Testis (tissue), 3 donors: Measurements from ENCODE around the gene FKBP1B. TPM values are rescaled to one million over a fixed set of nuclear protein-coding genes. Genes with fewer than 3 reads are reported as not detected.
"Not testable (repeated sequence)": the region's sequence is repeated elsewhere in the genome, so short reads cannot be mapped to it uniquely, and the experiment has no call there.

Experiments
- DNase-seq: peaks from one replicate; pipeline ENCODE4 v3.0.0-alpha.2; 2019
- H3K27ac ChIP-seq, 2 donors: fragments of 200-600 bp; sonication (generic); one replicate each; pipeline ENCODE4 v1.5.1; 2019
- H3K27me3 ChIP-seq: fragments of 200-600 bp; sonication (generic); one replicate; pipeline ENCODE4 v1.5.1; 2019
- H3K36me3 ChIP-seq: fragments of 200-600 bp; sonication (generic); one replicate; pipeline ENCODE4 v1.5.1; 2017; ENCODE audit warnings: low read depth; ENCODE audit errors: missing control alignments
- H3K4me1 ChIP-seq: fragments of 200-600 bp; sonication (generic); one replicate; pipeline ENCODE4 v1.5.1; 2019
- H3K4me3 ChIP-seq, 2 donors: fragments of 200-600 bp; sonication (generic); one replicate each; pipeline ENCODE4 v1.5.1; 2017 to 2019
- H3K9me3 ChIP-seq: fragments of 200-600 bp; sonication (generic); one replicate; pipeline ENCODE4 v1.5.1; 2017
- POLR2A ChIP-seq: fragments of 450-650 bp; IDR thresholded peaks from one replicate; pipeline ENCODE4 v1.6.1; 2017; ENCODE audit warnings: antibody characterized with exemption, mild to moderate bottlenecking, moderate library complexity
- WGBS, 2 donors: methylation state at CpG; one replicate each; pipeline ENCODE4 v1.1.5; 2018; 5-methylcytosine and 5-hydroxymethylcytosine counted together
- intact Hi-C: fragments of 100-400 bp; cut with DNase I; formaldehyde crosslinking; loops from one replicate; pipeline ENCODE4 v1.15.1; 2023; ENCODE audit warnings: low total_unique reads
- polyA plus RNA-seq: library from polyadenylated mRNA; stranded (reverse); fragments of 350-450 nt; fragmentation: Illumina TruSeq; extraction: RNeasy Lipid Tissue Mini Kit (QIAGEN cat#74804); gene quantifications from one replicate; pipeline ENCODE4 v1.2.3, GENCODE V29; 2014; ENCODE audit warnings: low read depth, low replicate concordance; ENCODE audit not compliant: insufficient read depth
- total RNA-seq, 2 donors: library from RNA; depleted of rRNA; stranded (reverse); fragments of >200 nt; gene quantifications; one replicate each; pipeline ENCODE4 v1.2.3, GENCODE V29; 2016
- TF ChIP-seq, protein P1 (sequence below), 3 experiments: fragments of 450-650 bp in 2 of 3; fragments of 200-600 bp in 1 of 3; sonication (generic) in 1 of 3; IDR thresholded peaks; one replicate each; pipeline ENCODE4 v1.5.1; 2016 to 2019; ENCODE audit warnings: antibody characterized with exemption in 3 of 3, mild to moderate bottlenecking in 2 of 3, moderate library complexity in 1 of 3

FKBP1B gene
- total and polyA plus RNA-seq, 3 donors from 2014 or later: 2.7 to 3.6 (median 3.0) TPM

DNA sequence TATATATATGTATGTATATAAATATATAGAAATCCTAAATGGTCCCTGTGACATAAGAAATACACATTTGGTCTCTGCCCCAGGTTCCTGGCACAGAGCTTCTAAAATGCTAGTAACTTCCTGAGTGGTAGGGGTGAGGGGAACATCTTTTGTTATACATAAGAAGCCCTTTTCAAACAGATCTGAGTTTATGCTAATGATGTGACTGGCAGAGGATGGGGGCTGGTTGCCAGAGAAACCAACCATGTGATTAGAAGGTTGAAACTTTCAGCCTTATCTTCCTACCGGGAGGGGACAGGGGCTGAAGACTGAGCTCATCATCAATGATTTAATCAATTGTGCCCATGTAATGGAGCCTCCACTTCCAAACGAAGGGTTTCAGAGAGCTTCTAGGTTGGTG lies 23.3 kb upstream of the FKBP1B start:
- peak; percentile 2 for DNase-seq

DNA sequence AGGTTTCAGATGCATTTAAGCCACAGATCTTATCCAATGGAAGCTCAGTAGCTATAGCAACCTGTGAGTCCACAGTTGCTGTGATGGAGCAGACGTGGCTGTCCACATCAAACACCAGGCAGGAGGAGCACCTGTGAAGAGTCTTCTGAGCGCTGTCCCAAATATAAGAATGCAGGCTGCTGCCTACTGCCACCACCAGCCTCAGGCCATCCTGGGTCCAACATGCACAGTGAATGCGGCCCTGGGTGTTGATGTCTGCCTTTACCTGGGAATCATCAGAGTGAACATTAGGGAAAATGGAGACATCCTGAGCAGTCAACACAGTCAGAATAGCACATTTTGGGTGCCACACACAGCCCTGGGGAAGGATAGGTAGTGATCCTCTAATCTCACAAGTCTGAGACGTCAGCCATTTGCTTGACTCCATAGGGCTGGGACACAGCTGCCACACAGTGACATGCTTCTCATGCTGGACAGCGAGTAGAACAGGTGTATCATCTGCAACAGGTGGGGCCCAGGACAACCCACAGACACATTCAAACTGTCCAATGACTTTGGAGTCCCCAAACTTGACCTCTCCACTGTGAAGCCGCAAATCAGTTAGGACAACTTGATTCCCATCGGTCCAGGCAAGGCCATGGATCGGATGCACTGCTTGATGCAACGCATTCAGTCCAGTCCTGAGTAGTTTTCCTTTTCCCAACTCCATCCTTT lies 10.6 kb upstream of the FKBP1B start:
- TF ChIP-seq POLR2A: no peak
- TF ChIP-seq, protein P1, sequence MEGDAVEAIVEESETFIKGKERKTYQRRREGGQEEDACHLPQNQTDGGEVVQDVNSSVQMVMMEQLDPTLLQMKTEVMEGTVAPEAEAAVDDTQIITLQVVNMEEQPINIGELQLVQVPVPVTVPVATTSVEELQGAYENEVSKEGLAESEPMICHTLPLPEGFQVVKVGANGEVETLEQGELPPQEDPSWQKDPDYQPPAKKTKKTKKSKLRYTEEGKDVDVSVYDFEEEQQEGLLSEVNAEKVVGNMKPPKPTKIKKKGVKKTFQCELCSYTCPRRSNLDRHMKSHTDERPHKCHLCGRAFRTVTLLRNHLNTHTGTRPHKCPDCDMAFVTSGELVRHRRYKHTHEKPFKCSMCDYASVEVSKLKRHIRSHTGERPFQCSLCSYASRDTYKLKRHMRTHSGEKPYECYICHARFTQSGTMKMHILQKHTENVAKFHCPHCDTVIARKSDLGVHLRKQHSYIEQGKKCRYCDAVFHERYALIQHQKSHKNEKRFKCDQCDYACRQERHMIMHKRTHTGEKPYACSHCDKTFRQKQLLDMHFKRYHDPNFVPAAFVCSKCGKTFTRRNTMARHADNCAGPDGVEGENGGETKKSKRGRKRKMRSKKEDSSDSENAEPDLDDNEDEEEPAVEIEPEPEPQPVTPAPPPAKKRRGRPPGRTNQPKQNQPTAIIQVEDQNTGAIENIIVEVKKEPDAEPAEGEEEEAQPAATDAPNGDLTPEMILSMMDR (IDR thresholded peaks at IDR 0.05): no peak
- H3K4me3 ChIP-seq: no peak overlapping the region
- H3K27me3 ChIP-seq: no peaks in the 10 kb centered on the region
- WGBS, 2 donors: 87 to 94% methylated on average over 9 of the region's 9 CpGs
- intact Hi-C loops: no loop called here
- no peaks in the 10 kb centered on the region for H3K36me3 ChIP-seq
- DNase-seq: no peak
- H3K4me1 ChIP-seq: no peaks in the 10 kb centered on the region
- no peaks in the 10 kb centered on the region for H3K9me3 ChIP-seq
- no peak overlapping the region for H3K27ac ChIP-seq

More for the DNA sequence above, 23.3 kb upstream of the FKBP1B start:
- H3K27ac ChIP-seq: no peak overlapping the region
- no peaks in the 10 kb centered on the region for H3K9me3 ChIP-seq
- no peaks in the 10 kb centered on the region for H3K36me3 ChIP-seq
- no peaks in the 10 kb centered on the region for H3K4me1 ChIP-seq
- intact Hi-C loops: no loop called here
- WGBS, 2 donors: 60 to 64% methylated on average over 2 of the region's 2 CpGs
- TF ChIP-seq, protein P1 (IDR thresholded peaks at IDR 0.05): no peak
- no peak for TF ChIP-seq POLR2A
- H3K4me3 ChIP-seq: no peak overlapping the region
- no peaks in the 10 kb centered on the region for H3K27me3 ChIP-seq

- Histone ChIP-seq H3K27me3 (no peaks in the 10 kb centered on the region), H3K4me3 (no peak overlapping the region), H3K36me3 (no peaks in the 10 kb centered on the region), H3K9me3 (no peaks in the 10 kb centered on the region), H3K4me1 (no peaks in the 10 kb centered on the region), H3K27ac (no peak overlapping the region)
- 95 to 98% methylated on average over 4 of the region's 4 CpGs for WGBS, 2 donors
- intact Hi-C loops: no loop called here
- DNase-seq: no peak
- TF ChIP-seq POLR2A: no peak
- TF ChIP-seq, protein P1 (IDR thresholded peaks at IDR 0.05): no peak
Measured at GRCh38 chr2:24040511-24040910, 9.0 kb upstream of the FKBP1B start.

DNA sequence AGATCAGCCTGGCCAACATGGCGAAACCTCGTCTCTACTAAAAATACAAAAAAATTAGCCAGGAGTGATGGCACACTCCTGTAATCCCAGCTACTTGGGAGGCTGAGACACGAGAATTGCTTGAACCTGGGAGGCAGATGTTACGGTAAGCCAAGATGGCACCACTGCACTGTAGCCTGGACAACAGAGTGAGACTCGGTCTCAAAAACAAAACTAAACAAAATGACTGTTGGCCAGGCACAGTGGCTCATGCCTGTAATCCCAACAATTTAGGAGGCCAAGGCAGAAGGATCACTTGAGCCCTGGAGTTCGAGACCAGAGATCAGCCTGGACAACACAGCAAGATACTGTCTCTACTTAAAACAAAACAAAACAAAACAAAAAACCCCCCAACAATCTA lies 6.4 kb upstream of the FKBP1B start:
- intact Hi-C loops, DNase-seq, H3K4me3 ChIP-seq, H3K27ac ChIP-seq, H3K27me3 ChIP-seq, H3K9me3 ChIP-seq, H3K4me1 ChIP-seq, H3K36me3 ChIP-seq: not testable (repeated sequence)
- 91 to 98% methylated on average over 6 of the region's 6 CpGs for WGBS, 2 donors

DNA sequence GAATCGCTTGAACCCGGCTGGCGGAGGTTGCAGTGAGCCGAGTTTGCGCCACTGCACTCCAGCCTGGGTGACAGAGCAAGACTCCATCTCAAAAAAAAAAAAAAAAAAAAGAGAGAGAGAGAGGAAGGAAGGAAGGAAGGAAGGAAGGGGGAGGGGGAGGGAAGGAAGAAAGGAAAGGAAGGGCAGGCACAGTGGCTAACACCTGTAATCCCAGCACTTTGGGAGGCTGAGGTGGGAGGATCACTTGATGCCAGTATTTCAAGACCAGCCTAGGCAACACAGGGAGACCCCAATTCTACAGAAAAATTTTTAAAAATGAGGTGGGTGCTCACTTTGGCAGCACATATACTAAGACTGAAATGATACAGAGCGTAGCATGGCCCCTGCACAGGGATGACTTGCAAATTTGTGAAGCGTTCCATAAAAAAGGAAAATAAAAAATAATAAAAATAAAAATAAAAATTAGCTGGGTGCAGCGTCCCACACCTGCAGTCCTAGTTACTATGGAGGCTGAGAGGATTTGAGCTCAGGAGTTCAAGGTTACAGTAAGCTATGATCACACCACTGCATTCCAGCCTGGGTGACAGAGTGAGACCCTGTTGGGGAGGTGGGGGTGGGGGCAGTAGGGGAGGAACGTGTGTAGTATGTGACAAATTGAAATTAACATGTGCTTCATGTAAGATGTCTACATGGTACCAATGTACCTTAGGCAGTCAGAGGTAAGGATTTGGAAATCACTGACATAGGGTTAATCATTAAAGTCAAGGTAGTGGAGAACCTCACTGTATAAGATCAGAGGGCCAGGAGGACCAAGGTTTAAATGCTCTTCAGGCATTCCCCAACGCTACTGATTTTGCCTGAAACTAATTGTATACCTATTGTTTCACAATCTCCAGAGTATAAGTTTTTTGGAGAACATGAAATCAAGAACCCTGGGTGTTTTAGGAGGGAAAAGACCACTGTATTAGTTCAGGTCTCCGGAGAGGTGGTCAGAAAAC lies 3.7 kb upstream of the FKBP1B start:
- H3K4me3 ChIP-seq: no peak overlapping the region
- WGBS, 2 donors: 74 to 76% methylated on average over 11 of the region's 11 CpGs
- intact Hi-C loops: no loop called here

More for the DNA sequence above, 3.7 kb upstream of the FKBP1B start:
- no peak for TF ChIP-seq POLR2A
- TF ChIP-seq, protein P1 (IDR thresholded peaks at IDR 0.05): no peak
- no peaks in the 10 kb centered on the region for H3K9me3 ChIP-seq
- no peaks in the 10 kb centered on the region for H3K27me3 ChIP-seq
- H3K27ac ChIP-seq: no peak overlapping the region
- peaks cover 4% of the 10 kb centered on the region for H3K4me1 ChIP-seq
- DNase-seq: no peak
- H3K36me3 ChIP-seq: no peaks in the 10 kb centered on the region
